HG03196 (cell line): ENCODE measurements around the gene HNRNPA2B1.
"Not testable (repeated sequence)": the region's sequence is repeated elsewhere in the genome, so short reads cannot be mapped to it uniquely, and the experiment has no call there.

Source experiments
- ATAC-seq: cut with Tn5 transposase; IDR thresholded peaks from one replicate; pipeline ENCODE4 v1.9.1; 2021; ENCODE audit not compliant: unreplicated experiment

The HNRNPA2B1 gene

DNA sequence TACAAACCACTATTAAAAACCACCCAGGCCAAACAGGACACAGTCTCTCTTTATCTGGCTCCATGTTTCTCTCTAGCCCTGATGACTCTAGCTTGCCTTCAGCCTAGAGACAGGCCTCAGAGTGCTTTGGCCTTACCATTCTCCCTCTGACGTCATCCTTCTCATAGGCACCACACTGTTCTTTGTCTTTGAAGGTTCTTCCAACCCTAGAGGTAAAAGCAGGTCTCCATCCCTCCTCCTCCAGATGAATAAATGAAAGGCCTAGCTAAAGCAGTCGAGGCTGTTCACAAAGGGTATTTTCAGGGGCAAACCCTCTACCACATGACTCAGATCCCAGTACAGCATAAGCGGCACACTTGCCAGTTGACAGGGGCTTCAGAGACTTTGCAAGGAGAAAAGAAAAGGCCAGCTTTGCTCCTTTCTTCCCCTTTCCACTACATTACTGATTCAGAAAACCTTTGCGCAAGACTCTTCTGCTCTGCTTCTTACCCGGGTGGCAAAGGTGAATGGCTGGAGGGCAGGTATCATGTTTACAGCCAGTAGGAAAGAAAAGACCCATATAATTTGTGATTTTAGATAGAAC is 33.8 kb downstream of the HNRNPA2B1 start:
- peak; percentile 30 for ATAC-seq

DNA sequence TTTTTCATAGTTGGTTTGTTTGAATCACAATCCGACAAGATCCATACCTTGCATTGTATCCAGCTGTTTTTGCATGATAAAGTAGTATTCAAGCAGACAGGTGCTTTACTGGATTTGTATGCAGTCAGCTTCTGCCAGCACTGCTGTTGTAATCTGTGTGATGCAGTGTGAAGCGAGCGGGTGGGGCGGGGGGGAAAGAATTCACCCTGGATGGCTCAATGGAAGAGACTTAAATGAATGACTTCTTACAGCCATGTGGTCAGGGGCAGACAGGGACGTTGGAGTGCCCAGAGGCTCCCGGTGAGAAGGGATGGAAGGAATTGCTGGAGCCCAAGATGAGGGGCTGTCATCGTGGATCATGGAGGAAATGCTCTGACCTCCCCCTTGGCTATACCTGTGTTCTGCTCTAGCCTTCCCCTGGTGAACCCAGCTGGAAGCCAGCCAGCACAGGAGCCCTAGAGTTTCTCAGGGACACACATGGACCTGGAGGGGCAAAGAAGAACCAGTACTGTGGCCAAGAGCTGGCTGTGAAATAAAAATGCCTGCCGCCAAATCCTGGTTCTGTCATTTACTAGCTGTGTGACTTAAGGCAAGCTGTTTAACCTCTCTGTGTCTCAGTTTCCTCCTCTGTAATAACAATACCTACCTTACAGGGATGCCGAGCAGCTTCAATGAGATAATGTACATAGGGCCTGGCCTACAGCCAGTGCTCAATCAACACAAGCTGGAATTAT is 34.4 kb downstream of the HNRNPA2B1 start:
- no peak for ATAC-seq

DNA sequence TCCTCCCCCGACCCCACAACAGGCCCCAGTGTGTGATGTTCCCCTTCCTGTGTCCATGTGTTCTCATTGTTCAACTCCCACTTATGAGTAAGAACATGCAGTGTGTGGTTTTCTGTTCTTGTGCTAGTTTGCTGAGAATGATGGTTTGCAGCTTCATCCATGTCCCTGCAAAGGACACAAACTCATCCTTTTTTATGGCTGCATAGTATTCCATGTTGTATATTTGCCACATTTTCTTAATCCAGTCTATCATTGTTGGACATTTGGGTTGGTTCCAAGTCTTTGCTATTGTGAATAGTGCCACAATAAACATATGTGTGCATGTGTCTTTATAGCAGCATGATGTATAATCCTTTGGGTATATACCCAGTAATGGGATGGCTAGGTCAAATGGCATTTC is 36.7 kb downstream of the HNRNPA2B1 start:
- ATAC-seq: not testable (repeated sequence)

DNA sequence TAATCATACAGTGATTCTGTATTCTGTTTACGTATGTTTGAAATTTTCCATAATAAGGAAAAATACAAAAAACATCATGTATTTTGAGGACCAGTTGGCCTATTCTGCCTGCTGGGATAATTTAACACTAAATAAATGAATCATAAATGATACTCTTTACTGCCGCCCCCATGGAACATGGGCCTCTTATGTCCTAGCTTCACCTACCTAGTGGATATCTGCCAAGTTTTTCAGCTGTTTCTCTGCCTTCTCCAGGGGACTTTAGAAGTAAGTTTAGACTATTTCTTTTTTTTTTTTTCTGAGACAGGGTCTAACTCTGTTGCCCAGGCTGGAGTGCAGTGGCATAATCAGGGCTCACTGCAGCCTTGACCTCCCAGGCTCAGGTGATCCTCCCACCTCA is 38.1 kb downstream of the HNRNPA2B1 start:
- ATAC-seq: no peak

DNA sequence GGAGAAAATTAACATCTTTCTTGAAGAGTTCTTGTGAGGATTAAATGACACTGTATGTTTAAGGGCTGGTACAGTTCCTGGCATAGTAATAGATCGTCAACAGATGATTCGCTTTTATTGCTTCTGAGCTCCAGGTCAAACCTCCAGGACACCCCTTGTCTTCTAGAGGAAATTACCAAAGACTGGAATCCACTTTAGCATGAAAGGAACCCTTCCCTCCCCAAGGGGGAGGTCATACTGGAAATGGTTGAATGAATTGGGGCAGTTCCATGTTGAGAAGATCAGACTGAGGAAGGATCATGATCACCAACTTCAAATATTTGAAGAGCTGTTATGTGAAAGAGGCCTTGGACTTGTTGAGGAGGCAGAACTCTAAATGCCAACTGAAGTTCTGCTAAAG is 39.6 kb downstream of the HNRNPA2B1 start:
- no peak for ATAC-seq

DNA sequence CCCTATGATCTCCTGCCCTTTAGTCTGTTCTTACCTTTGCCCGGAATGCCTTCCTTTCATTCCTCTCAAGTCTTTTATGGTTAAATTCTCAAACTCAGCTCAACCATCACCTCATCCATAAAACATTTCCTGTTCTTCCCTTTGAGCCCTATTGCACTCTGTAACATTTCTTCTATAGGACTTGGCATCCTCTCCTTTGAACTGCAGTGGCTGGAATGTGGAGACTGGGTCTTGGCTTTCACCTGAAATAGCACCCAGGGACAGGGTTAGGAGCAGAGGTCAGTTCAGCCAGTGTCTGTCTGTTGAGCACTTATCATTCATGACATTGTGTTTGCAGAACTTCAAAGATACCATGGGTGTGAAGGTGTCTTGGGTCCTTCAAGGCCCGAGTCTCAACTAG is 41.3 kb downstream of the HNRNPA2B1 start:
- ATAC-seq: no peak

DNA sequence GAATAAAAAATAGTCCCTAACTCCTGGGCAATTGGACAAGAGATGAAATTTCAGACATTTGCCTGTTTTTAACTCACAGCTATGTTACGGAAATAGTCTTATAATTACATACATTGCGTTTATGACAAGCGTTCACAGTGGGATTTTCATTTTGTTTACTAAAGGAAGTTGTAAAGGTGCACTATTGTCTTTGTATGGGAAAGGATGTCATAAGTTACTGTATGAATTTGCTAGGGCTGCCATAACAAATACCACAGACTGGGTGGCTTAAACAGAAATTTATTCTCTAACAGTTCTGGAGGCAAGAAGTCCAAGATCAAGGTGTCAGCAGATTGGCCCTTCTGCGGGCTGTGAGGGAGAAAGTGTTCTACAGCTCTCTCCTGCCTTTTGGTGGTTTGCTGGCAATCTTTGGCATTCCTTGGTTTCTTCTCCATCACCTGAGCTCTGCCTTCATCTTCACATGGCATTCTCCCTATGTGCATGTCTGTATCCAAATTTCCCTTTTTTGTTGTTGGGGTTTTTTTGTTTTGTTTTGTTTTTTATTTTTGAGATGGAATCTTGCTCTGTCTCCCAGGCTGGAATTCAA is 42.9 kb downstream of the HNRNPA2B1 start:
- no peak for ATAC-seq

DNA sequence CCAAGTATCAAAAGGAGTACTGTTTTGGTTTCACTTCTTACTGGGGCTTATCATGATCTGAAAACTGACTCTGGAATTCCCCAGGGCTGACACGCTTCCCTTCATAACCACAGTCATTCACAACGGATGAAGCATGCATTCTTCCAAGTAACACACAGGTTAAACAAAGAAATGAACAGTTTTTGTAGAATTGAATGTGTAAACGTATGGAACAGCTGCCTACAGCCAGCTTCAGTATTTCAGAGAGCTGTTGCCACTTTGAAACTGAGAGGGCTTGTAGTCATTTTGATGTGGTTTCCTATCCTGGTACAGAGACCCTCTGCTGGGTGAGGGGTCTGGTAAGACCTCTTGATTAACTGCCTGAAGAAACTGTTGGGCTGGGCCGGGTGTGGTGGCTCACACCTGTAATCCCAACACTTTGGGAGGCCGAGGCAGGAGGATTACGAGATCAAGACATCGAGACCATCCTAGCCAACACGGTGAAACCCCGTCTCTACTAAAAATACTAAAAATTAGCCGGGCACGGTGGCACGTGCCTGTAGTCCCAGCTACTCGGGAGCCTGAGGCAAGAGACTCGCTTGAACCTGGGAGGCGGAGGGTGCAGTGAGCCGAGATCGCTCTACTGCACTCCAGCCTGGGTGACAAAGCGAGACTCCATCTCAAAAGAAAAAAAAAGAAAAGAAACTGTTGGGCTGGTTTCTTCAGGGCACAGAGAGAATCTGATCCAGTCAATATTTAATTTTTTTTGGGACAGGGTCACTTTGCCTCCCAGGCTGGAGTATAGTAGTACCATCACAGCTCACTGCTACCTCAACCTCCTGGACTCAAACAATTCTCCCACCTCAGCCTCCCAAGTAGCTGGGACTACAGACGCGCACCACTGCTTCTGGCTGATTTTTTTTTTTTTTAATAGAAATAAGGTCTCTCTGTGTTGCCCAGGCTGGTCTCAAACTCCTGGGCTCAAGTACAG is 43.8 kb downstream of the HNRNPA2B1 start:
- ATAC-seq: peak; percentile 30

DNA sequence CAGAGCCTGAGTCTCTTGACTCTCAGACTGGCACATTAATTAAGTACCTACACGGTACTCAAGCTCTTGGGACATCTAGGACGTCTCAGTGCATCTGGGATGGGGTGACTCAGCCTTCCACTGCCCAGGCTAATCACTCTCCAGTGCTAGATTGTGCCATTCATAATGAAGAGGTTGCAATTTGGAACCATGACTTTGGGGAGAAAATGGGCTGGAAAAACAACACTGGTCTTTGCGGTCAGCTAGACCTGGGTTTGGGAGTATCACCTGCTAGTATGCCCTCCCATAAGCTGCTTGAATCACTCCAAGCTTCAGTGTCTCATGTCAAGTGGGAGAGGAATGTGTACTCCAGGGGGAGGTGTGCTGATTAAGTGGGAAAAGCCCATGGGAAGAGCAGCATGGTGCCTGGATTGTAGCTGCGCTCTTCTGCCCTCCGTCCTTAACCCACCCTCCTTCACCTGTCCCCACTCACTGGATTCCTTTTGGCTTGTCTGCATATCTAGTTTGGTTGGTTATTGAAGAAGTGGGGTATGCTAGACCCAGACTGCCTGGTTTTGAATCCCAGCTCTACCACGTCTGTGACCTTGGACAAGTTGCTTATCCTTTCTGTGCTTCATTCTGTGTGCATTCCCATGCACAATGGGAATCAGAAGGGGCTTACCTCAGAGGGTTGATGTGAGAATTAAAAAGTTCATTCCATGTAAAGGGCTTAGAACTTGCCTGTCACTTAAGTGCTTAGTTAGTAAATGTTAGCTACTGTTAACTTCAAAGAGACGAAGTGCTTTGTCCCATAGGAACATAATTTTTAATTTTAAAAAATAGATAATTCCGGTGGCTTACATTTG is 44.8 kb downstream of the HNRNPA2B1 start:
- no peak for ATAC-seq

DNA sequence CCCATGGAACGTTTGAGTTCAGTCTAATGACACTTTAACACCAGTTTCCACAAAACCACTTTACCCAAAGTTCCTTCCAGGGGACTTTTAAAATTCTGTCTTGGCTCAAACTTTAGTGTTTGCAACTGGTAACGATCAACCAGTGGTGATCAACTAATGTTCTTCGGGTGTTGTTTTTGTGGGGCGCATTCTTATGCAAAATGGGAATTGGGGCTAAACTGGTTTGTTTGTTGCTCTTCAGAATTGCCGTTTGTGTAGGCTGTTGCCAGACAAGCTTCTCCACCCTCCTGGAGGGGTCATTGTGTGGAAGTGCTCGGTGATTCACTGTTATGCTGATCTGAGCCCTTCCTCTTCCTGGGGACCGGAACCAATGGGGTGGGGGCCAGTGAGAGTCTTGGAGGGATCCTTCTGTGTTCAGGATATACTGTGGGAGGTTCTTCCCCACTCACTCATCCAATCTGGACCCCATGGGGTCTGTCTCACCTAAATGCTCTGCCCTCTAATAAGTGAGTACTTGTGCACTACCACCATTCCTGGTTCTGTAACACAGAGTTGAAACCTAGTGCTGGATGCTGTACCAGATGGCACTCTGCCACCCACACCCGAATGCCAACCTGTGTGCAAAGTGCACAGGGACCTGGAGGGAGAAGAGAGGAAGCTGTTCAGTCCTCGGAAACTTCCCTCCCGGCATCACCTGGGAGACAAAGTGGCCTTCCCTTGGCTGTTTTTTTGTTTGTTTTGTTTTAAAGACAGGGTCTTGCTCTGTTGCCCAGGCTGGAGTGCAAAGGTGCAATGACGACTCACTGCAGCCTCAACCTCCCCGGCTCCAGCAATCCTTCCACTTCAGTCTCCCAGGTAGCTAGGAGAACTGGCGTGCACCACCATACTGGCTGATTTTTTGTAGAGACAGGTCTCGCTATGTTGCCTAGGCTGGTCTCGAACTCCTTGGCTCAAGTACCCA is 46.4 kb downstream of the HNRNPA2B1 start:
- ATAC-seq: no peak

DNA sequence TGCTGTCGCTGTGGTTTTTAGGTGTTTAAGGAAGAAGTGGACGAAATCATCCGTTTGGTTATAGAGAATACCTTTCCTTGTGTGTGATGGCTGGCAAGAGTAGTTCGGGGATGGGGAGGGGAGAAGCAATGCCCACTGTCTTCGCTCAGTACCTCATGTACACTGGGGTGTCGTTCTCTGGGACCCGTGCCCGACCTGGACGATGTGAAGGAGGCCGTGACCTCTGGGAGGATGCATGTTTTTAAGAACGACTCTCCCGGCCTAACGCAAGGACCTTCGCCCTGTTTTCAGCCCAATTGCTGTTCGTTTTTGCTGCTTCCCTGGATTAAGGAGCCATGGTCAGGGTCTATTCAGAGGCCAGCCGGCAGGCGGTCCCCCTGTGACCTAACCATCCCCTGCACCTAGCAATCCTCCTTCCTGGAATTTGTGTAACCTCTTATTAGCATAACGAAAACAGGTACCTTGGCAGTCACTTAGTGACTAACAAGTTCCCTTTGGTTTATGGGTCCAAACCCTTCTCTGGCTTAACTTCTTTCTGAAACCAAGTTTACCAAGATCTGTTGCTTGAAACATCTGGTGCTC is 47.2 kb downstream of the HNRNPA2B1 start:
- no peak for ATAC-seq

DNA sequence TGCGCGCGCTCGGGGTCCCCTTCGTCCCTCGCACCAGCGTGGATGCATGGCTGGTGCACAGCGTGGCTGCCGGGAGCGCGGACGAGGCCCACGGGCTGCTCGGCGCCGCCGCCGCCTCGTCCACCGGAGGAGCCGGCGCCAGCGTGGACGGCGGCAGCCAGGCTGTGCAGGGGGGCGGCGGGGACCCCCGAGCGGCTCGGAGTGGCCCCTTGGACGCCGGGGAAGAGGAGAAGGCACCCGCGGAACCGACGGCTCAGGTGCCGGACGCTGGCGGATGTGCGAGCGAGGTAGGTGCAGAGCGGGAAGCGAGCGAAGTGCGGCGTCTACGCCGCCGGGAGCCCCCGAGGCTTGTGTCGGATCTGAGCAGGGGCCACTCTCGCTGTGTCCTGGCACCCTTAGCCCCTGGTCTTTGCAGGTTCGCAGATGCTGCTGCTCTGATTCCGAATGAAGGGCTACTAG is 47.7 kb downstream of the HNRNPA2B1 start:
- ATAC-seq: not testable (repeated sequence)

DNA sequence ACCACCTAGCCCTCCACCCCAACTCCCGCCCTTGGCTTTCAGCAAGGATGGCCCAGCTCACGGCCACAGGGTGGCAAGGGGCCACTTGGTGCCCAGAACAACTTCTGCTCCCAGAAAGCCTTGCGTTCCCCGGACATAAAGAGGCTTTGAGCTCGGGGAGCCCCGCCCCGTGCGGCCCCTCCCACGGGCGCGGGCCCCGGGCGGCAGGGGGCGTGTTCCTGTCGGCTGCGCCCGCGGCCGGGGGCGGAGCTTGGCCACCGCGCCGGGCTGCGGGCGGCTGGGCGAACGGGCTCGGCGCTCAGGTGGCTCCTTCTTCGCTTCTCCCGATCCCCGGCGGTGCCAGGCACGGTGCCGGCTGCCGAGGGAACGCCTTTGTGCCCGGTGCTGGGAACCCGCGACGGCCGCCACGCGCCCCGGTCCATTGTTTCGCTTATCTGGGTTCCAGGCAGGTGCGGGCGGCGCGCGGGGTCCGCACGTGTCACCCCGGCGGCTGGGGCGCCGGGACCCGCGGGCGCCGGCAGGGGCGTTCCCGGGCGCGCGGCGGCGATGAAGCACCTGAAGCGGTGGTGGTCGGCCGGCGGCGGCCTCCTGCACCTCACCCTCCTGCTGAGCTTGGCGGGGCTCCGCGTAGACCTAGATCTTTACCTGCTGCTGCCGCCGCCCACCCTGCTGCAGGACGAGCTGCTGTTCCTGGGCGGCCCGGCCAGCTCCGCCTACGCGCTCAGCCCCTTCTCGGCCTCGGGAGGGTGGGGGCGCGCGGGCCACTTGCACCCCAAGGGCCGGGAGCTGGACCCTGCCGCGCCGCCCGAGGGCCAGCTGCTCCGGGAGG is 48.4 kb downstream of the HNRNPA2B1 start, which contains the start of gene NFE2L3:
NFE2L3 (plus strand) TSS at position 246 of the 829 bp plus-strand sequence; CDS start at position 547, 301 bp downstream.
- peak; percentile 59 for ATAC-seq

DNA sequence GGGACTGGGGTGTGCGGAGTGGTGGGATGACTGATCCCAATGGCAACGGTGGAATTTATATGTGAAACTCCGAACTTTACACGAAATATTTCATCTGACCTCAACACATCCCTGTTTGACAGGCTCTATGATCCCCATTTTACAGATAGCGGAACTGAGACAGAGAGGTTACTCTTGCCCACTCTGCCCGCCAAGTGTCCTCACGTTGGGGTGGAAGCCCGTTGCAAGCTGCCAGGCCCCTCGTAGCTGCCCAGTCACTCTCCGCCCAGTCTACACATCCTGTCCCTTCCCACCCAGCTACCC is 48.9 kb downstream of the HNRNPA2B1 start:
- no peak for ATAC-seq

DNA sequence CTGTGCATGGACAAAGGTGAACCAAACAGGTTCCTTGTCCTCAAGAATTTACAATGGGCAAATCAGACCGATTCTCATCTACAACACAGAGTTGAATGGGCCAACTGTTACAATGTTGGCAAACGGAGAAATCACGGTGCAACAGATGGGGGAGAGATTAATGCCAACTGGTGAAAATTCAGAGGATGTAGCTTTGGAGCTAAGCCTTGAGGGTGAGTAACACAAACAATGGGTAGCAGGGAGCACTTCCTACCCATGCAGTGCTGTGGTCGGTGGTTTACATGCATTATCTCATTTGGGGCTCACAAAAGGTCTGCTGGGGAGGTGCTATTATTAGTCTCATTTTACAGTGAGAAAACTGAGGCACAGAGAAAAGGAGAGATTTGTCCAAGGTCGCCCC is 49.5 kb downstream of the HNRNPA2B1 start:
- no peak for ATAC-seq

DNA sequence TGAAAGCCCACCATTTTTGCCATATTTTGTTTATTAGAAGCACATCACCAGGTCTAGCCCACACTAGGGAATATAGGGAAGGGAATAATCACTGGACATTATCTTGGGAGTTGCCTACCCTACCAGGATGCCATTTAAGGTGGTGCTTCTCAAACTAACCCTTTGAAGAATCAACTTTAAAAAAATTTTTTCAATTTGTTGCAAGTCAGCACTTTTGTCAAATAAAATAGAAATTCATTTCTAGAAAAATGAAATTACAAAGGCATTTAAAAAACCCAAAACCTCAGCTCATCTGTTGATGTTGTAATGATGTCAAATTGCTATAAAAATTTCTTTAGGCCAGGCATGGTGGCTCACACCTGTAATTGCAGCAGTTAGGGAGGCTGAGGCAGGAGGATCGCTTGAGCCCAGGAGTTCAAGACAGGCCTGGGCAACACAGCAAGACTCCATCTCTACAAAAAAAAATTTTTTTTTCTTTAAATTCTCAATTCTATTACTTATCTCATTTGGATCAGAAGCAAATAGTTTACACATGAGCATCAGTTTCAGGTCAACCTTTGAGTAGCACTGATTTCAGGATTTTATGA is 51.1 kb downstream of the HNRNPA2B1 start:
- no peak for ATAC-seq

DNA sequence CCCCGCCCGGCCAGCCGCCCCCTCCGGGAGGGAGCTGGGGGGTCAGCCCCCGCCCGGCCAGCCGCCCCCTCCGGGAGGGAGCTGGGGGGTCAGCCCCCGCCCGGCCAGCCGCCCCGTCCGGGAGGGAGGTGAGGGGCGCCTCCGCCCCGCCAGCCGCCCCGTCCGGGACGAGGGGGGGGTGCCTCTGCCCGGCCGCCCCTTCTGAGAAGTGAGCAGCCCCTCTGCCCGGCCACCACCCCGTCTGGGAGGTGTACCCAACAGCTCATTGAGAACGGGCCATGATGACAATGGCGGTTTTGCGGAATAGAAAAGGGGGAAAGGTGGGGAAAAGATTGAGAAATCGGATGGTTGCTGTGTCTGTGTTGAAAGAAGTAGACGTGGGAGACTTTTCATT is 52.2 kb downstream of the HNRNPA2B1 start:
- ATAC-seq: not testable (repeated sequence)
